Measurements from ENCODE around the gene GBP2. TPM values are rescaled to one million over a fixed set of nuclear protein-coding genes. Genes with fewer than 3 reads are reported as not detected.

GBP2 gene
- total and polyA plus RNA-seq, 9 of the 15 experiments (the other 6 are each of a cell fraction or from before 2014, with no cell fraction given): 0.45 to 2.2 (median 0.69) TPM

DNA sequence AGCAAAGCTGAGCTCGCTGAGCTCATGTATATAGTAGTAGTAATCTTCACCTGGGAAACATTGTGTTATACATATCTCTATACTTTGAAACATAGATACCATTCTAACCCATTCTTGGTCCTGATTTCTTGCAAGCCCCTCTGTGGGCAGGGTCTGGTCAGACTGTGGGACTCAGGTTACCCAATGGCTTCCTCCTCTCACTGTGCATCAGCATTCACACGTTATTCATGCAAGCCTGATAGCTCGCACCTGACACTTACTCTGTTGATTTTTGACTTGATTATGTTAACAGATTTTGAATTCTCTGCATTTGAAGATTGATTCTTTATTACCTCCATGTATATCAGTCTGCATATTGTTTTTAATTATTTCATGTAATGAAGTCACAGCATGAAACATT is 48.6 kb upstream of the GBP2 start (continued):
- TF ChIP-seq, protein P1, sequence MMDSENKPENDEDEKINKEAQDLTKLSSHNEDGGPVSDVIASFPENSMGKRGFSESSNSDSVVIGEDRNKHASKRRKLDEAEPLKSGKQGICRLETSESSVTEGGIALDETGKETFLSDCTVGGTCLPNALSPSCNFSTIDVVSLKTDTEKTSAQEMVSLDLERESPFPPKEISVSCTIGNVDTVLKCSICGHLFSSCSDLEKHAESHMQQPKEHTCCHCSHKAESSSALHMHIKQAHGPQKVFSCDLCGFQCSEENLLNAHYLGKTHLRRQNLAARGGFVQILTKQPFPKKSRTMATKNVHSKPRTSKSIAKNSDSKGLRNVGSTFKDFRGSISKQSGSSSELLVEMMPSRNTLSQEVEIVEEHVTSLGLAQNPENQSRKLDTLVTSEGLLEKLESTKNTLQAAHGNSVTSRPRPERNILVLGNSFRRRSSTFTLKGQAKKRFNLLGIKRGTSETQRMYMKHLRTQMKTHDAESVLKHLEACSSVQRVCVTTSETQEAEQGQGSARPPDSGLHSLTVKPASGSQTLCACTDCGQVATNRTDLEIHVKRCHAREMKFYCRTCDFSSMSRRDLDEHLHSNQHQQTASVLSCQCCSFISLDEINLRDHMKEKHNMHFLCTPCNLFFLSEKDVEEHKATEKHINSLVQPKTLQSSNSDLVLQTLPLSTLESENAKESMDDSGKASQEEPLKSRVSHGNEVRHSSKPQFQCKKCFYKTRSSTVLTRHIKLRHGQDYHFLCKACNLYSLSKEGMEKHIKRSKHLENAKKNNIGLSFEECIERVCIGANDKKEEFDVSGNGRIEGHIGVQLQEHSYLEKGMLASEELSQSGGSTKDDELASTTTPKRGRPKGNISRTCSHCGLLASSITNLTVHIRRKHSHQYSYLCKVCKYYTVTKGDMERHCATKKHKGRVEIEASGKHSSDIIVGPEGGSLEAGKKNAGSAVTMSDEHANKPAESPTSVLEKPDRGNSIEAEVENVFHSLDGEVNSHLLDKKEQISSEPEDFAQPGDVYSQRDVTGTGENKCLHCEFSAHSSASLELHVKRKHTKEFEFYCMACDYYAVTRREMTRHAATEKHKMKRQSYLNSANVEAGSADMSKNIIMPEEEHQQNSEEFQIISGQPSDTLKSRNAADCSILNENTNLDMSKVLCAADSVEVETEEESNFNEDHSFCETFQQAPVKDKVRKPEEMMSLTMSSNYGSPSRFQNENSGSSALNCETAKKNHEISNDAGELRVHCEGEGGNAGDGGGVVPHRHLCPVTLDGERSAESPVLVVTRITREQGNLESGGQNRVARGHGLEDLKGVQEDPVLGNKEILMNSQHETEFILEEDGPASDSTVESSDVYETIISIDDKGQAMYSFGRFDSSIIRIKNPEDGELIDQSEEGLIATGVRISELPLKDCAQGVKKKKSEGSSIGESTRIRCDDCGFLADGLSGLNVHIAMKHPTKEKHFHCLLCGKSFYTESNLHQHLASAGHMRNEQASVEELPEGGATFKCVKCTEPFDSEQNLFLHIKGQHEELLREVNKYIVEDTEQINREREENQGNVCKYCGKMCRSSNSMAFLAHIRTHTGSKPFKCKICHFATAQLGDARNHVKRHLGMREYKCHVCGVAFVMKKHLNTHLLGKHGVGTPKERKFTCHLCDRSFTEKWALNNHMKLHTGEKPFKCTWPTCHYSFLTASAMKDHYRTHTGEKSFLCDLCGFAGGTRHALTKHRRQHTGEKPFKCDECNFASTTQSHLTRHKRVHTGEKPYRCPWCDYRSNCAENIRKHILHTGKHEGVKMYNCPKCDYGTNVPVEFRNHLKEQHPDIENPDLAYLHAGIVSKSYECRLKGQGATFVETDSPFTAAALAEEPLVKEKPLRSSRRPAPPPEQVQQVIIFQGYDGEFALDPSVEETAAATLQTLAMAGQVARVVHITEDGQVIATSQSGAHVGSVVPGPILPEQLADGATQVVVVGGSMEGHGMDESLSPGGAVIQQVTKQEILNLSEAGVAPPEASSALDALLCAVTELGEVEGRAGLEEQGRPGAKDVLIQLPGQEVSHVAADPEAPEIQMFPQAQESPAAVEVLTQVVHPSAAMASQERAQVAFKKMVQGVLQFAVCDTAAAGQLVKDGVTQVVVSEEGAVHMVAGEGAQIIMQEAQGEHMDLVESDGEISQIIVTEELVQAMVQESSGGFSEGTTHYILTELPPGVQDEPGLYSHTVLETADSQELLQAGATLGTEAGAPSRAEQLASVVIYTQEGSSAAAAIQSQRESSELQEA (IDR thresholded peaks at IDR 0.05; ENCODE audit: low read depth): no peak
- TF ChIP-seq, protein P2, sequence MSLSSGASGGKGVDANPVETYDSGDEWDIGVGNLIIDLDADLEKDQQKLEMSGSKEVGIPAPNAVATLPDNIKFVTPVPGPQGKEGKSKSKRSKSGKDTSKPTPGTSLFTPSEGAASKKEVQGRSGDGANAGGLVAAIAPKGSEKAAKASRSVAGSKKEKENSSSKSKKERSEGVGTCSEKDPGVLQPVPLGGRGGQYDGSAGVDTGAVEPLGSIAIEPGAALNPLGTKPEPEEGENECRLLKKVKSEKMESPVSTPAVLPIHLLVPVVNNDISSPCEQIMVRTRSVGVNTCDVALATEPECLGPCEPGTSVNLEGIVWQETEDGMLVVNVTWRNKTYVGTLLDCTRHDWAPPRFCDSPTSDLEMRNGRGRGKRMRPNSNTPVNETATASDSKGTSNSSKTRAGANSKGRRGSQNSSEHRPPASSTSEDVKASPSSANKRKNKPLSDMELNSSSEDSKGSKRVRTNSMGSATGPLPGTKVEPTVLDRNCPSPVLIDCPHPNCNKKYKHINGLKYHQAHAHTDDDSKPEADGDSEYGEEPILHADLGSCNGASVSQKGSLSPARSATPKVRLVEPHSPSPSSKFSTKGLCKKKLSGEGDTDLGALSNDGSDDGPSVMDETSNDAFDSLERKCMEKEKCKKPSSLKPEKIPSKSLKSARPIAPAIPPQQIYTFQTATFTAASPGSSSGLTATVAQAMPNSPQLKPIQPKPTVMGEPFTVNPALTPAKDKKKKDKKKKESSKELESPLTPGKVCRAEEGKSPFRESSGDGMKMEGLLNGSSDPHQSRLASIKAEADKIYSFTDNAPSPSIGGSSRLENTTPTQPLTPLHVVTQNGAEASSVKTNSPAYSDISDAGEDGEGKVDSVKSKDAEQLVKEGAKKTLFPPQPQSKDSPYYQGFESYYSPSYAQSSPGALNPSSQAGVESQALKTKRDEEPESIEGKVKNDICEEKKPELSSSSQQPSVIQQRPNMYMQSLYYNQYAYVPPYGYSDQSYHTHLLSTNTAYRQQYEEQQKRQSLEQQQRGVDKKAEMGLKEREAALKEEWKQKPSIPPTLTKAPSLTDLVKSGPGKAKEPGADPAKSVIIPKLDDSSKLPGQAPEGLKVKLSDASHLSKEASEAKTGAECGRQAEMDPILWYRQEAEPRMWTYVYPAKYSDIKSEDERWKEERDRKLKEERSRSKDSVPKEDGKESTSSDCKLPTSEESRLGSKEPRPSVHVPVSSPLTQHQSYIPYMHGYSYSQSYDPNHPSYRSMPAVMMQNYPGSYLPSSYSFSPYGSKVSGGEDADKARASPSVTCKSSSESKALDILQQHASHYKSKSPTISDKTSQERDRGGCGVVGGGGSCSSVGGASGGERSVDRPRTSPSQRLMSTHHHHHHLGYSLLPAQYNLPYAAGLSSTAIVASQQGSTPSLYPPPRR (CRISPR knock-in tag; IDR thresholded peaks at IDR 0.05; ENCODE audit: borderline replicate concordance): no peak
- TF ChIP-seq ZNF589 (CRISPR knock-in tag; IDR thresholded peaks at IDR 0.05; ENCODE audit: low read depth) (no peak), ZNF347 (CRISPR knock-in tag; IDR thresholded peaks at IDR 0.05; ENCODE audit: low read depth) (no peak), ZNF23 (CRISPR knock-in tag; IDR thresholded peaks at IDR 0.05) (no peak), THRB (CRISPR knock-in tag; conservative IDR thresholded peaks at IDR 0.05) (no peak), MAFG (tag; conservative IDR thresholded peaks at IDR 0.05) (no peak)
- TF ChIP-seq, protein P3, sequence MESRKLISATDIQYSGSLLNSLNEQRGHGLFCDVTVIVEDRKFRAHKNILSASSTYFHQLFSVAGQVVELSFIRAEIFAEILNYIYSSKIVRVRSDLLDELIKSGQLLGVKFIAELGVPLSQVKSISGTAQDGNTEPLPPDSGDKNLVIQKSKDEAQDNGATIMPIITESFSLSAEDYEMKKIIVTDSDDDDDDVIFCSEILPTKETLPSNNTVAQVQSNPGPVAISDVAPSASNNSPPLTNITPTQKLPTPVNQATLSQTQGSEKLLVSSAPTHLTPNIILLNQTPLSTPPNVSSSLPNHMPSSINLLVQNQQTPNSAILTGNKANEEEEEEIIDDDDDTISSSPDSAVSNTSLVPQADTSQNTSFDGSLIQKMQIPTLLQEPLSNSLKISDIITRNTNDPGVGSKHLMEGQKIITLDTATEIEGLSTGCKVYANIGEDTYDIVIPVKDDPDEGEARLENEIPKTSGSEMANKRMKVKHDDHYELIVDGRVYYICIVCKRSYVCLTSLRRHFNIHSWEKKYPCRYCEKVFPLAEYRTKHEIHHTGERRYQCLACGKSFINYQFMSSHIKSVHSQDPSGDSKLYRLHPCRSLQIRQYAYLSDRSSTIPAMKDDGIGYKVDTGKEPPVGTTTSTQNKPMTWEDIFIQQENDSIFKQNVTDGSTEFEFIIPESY (CRISPR knock-in tag; IDR thresholded peaks at IDR 0.05): no peak
- TF ChIP-seq, protein P4, sequence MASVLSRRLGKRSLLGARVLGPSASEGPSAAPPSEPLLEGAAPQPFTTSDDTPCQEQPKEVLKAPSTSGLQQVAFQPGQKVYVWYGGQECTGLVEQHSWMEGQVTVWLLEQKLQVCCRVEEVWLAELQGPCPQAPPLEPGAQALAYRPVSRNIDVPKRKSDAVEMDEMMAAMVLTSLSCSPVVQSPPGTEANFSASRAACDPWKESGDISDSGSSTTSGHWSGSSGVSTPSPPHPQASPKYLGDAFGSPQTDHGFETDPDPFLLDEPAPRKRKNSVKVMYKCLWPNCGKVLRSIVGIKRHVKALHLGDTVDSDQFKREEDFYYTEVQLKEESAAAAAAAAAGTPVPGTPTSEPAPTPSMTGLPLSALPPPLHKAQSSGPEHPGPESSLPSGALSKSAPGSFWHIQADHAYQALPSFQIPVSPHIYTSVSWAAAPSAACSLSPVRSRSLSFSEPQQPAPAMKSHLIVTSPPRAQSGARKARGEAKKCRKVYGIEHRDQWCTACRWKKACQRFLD (CRISPR knock-in tag; IDR thresholded peaks at IDR 0.05): no peak

Measured in K562 (cell line).